ENCODE results near the gene DDX3X. TPM values are rescaled to one million over a fixed set of nuclear protein-coding genes. Genes with fewer than 3 reads are reported as not detected.

Gene DDX3X
- total RNA-seq, 1 experiment from 2014 or later, result 266 TPM

DNA sequence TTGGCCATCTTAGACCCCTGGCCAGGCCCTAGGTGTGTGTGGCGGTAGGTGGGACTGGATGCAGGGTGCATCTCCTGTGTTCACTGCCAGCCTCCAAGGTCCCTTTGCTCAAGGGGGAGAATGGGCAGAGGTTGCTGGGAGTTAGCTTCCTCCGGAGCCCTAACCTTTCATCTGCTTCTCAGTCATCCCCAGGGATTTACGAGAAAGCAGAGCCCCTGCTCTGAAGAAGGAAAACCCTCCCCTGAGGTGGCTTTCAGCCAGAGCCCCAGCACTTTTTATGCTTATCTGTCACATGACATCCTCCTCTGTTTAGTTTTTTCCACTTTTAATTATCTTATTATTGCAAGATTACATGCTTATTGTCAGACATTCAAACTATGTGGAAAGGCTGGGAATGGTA, 44.9 kb upstream of the DDX3X start:
- in situ Hi-C loops (cut with HindIII; ENCODE audit: low pct_unique_long_range_greater_than_20kb, low sequenced_read_pairs) (no loop called here), intact Hi-C loops (cut with micrococcal nuclease; ENCODE audit: unreplicated experiment) (no loop called here)
- ATAC-seq (no peak), DNase-seq (ENCODE audit: low read depth, low spot score) (no peak)
- Histone ChIP-seq H3K27me3 (ENCODE audit: control insufficient read depth, insufficient read depth, low read length) (no peaks in the 10 kb centered on the region), H3K9me3 (ENCODE audit: control insufficient read depth, insufficient read depth, low read depth, low read length) (no peaks in the 10 kb centered on the region), H3K36me3 (ENCODE audit: control insufficient read depth, insufficient read depth, low read length) (no peaks in the 10 kb centered on the region), H3K27ac (ENCODE audit: low read length) (no peak overlapping the region), H3K4me1 (ENCODE audit: control insufficient read depth, insufficient read depth, low read length) (no peaks in the 10 kb centered on the region), H3K4me3 (ENCODE audit: low read depth in 2 of 2, low read length in 2 of 2) (no peak overlapping the region)
- no TSS peak for BruUV-seq (replicated peaks)
- CTCF ChIA-PET, result no interaction called here
- TF ChIP-seq POLR2AphosphoS5 (IDR thresholded peaks at IDR 0.05; ENCODE audit: low read depth, low read length) (no peak), TCF7L2 (IDR thresholded peaks at IDR 0.05; ENCODE audit: low read depth, low read length) (no peak), SIN3A (IDR thresholded peaks at IDR 0.05; ENCODE audit: borderline replicate concordance, insufficient read depth, low read depth, low read length) (no peak)
- TF ChIP-seq, protein P1, sequence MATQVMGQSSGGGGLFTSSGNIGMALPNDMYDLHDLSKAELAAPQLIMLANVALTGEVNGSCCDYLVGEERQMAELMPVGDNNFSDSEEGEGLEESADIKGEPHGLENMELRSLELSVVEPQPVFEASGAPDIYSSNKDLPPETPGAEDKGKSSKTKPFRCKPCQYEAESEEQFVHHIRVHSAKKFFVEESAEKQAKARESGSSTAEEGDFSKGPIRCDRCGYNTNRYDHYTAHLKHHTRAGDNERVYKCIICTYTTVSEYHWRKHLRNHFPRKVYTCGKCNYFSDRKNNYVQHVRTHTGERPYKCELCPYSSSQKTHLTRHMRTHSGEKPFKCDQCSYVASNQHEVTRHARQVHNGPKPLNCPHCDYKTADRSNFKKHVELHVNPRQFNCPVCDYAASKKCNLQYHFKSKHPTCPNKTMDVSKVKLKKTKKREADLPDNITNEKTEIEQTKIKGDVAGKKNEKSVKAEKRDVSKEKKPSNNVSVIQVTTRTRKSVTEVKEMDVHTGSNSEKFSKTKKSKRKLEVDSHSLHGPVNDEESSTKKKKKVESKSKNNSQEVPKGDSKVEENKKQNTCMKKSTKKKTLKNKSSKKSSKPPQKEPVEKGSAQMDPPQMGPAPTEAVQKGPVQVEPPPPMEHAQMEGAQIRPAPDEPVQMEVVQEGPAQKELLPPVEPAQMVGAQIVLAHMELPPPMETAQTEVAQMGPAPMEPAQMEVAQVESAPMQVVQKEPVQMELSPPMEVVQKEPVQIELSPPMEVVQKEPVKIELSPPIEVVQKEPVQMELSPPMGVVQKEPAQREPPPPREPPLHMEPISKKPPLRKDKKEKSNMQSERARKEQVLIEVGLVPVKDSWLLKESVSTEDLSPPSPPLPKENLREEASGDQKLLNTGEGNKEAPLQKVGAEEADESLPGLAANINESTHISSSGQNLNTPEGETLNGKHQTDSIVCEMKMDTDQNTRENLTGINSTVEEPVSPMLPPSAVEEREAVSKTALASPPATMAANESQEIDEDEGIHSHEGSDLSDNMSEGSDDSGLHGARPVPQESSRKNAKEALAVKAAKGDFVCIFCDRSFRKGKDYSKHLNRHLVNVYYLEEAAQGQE (IDR thresholded peaks at IDR 0.05; ENCODE audit: insufficient read depth in 1 of 2, low read depth in 2 of 2, low read length in 1 of 2), result no peak
- TF ChIP-seq, protein P2, sequence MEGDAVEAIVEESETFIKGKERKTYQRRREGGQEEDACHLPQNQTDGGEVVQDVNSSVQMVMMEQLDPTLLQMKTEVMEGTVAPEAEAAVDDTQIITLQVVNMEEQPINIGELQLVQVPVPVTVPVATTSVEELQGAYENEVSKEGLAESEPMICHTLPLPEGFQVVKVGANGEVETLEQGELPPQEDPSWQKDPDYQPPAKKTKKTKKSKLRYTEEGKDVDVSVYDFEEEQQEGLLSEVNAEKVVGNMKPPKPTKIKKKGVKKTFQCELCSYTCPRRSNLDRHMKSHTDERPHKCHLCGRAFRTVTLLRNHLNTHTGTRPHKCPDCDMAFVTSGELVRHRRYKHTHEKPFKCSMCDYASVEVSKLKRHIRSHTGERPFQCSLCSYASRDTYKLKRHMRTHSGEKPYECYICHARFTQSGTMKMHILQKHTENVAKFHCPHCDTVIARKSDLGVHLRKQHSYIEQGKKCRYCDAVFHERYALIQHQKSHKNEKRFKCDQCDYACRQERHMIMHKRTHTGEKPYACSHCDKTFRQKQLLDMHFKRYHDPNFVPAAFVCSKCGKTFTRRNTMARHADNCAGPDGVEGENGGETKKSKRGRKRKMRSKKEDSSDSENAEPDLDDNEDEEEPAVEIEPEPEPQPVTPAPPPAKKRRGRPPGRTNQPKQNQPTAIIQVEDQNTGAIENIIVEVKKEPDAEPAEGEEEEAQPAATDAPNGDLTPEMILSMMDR (IDR thresholded peaks at IDR 0.05), result no peak
- POLR2A ChIA-PET, result no interaction called here

DNA sequence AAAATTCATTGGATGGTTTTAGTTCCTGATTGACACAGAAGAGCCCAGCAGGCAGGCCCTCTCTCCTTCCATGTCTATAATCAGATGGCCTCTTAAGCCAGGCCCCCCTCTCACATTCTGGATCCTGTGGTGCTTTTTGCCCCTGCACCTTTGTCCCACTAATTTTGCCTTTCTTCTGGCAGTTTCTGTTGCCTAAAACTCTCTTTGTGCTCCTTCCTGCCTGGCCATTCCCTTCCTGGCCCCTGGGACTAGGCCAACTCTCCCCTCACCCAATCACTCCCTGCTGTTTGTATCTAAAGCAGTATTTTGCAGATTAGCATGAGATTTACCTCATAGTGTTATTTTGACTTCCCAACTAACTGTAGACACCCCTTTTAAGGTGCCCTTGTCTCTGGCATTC, 42.7 kb upstream of the DDX3X start:
- Histone ChIP-seq H3K4me1 (ENCODE audit: control insufficient read depth, insufficient read depth, low read length) (no peaks in the 10 kb centered on the region), H3K27me3 (ENCODE audit: control insufficient read depth, insufficient read depth, low read length) (no peaks in the 10 kb centered on the region), H3K4me3 (ENCODE audit: low read depth in 2 of 2, low read length in 2 of 2) (no peak overlapping the region), H3K9me3 (ENCODE audit: control insufficient read depth, insufficient read depth, low read depth, low read length) (no peaks in the 10 kb centered on the region), H3K36me3 (ENCODE audit: control insufficient read depth, insufficient read depth, low read length) (no peaks in the 10 kb centered on the region), H3K27ac (ENCODE audit: low read length) (no peak overlapping the region)
- POLR2A ChIA-PET, result no interaction called here
- intact Hi-C loops (cut with micrococcal nuclease; ENCODE audit: unreplicated experiment) (no loop called here), in situ Hi-C loops (cut with HindIII; ENCODE audit: low pct_unique_long_range_greater_than_20kb, low sequenced_read_pairs) (no loop called here)
- no TSS peak for BruUV-seq (replicated peaks)
- ATAC-seq, result no peak
- TF ChIP-seq, protein P2 (IDR thresholded peaks at IDR 0.05), result no peak
- TF ChIP-seq, protein P1 (IDR thresholded peaks at IDR 0.05; ENCODE audit: insufficient read depth in 1 of 2, low read depth in 2 of 2, low read length in 1 of 2), result no peak
- TF ChIP-seq SIN3A (IDR thresholded peaks at IDR 0.05; ENCODE audit: borderline replicate concordance, insufficient read depth, low read depth, low read length) (no peak), TCF7L2 (IDR thresholded peaks at IDR 0.05; ENCODE audit: low read depth, low read length) (no peak), POLR2AphosphoS5 (IDR thresholded peaks at IDR 0.05; ENCODE audit: low read depth, low read length) (no peak)
- DNase-seq (ENCODE audit: low read depth, low spot score), result no peak
- CTCF ChIA-PET, result no interaction called here

Data from Panc1 (cell line).